Upper lobe of right lung (tissue), 1 donor: ENCODE measurements around the gene RBM15. TPM values are rescaled to one million over a fixed set of nuclear protein-coding genes. Genes with fewer than 3 reads are reported as not detected.

ENCODE experiments used
- ATAC-seq: fragments of 200-7000 bp; cut with Tn5 transposase; one replicate; pipeline ENCODE4 v1.9.1; 2020; ENCODE audit warnings: mild to moderate bottlenecking, moderate library complexity
- DNase-seq: peaks from one replicate; pipeline ENCODE4 v3.0.0-alpha.2; 2020
- H3K27ac ChIP-seq: fragments of 200-600 bp; one replicate; pipeline ENCODE4 v1.8.0; 2022
- H3K27me3 ChIP-seq: fragments of 200-600 bp; one replicate; pipeline ENCODE4 v1.8.0; 2022; ENCODE audit warnings: mild to moderate bottlenecking
- H3K36me3 ChIP-seq: fragments of 200-600 bp; one replicate; pipeline ENCODE4 v1.8.0; 2022
- H3K4me1 ChIP-seq: fragments of 200-600 bp; one replicate; pipeline ENCODE4 v1.8.0; 2022
- H3K4me3 ChIP-seq: fragments of 200-600 bp; one replicate; pipeline ENCODE4 v1.8.0; 2022; ENCODE audit warnings: mild to moderate bottlenecking
- H3K9me3 ChIP-seq: fragments of 200-600 bp; one replicate; pipeline ENCODE4 v1.8.0; 2022
- intact Hi-C: fragments of 100-400 bp; cut with DNase I; formaldehyde crosslinking; loops from one replicate; pipeline ENCODE4 v1.11.0; 2022
- total RNA-seq: library from RNA; stranded (reverse); fragmentation: NEBNext Ultra II Directional; extraction: Animal tissue kit (Norgen Biotek cat#: 25700); gene quantifications from one replicate; pipeline ENCODE4 v1.2.1, GENCODE V29; 2021
- TF ChIP-seq, protein P1 (sequence below): fragments of 200-600 bp; IDR thresholded peaks from one replicate; pipeline ENCODE4 v1.8.0; 2022; ENCODE audit warnings: antibody characterized with exemption
- donor health status: DM: no; HTN: yes; CAD: no; lungs with severe emphysema.

RBM15 gene
- total RNA-seq, 1 donor from 2014 or later, result 22.1 TPM

DNA sequence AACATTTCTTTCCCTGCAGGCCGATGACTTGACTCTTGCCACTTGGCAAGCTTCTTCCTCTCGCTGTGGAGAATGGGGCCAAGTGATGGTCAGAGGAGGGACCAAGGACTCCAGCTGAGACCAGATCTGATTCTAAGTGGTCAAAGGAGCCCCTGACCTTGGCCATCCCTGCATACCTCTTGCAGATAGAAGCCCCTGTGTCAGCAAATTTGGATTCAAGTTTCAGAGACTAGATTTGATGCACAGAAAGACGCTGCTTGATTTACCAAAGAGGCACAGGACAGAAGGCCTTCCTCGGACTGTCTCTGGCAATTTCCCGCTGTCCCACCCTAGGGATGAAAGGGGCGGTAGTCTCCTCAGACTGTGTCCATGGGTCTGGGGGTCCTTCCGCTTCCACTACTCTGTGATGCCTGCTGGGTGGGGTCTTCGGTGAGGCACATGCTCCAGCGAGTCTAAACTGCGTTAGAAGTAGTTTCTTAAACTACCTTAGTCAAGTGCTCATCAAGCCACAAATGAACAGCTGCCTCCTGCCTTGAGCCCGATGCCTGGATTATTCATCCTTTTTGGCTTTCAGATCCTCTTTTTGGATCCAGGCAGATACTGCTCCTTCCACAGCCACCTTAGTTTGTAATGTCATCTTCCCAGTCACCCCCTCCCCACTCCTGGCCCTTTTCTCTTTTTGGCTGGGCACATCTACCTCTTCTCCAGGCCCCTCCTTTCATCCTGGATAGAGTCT is 31.8 kb upstream of the RBM15 start:
- Histone ChIP-seq H3K36me3 (no peaks in the 10 kb centered on the region), H3K4me1 (peaks cover 5% of the 10 kb centered on the region), H3K27me3 (no peaks in the 10 kb centered on the region), H3K4me3 (no peak overlapping the region), H3K27ac (no peak overlapping the region), H3K9me3 (no peaks in the 10 kb centered on the region)
- intact Hi-C loops, result no loop called here
- ATAC-seq, result no peak
- DNase-seq, result no peak
- TF ChIP-seq, protein P1, sequence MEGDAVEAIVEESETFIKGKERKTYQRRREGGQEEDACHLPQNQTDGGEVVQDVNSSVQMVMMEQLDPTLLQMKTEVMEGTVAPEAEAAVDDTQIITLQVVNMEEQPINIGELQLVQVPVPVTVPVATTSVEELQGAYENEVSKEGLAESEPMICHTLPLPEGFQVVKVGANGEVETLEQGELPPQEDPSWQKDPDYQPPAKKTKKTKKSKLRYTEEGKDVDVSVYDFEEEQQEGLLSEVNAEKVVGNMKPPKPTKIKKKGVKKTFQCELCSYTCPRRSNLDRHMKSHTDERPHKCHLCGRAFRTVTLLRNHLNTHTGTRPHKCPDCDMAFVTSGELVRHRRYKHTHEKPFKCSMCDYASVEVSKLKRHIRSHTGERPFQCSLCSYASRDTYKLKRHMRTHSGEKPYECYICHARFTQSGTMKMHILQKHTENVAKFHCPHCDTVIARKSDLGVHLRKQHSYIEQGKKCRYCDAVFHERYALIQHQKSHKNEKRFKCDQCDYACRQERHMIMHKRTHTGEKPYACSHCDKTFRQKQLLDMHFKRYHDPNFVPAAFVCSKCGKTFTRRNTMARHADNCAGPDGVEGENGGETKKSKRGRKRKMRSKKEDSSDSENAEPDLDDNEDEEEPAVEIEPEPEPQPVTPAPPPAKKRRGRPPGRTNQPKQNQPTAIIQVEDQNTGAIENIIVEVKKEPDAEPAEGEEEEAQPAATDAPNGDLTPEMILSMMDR, result no peak

DNA sequence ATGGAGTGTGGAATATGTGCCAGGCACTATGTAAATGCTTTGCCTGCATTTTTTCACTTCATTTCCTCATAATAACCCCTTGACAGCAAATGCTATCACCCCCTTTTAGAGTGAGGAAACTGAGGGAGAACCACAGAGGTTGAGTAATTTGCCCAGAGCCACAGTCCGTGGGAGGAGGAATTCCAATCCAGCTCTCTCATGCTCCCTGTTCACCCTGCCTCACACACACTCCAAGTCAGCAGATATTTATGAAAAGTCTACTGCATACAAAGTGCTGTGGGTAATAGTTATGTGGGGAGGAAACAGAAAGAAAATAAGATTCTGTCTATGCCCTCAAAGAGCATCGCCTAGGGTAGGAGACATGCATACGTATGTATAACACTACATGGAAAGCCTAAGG is 30.9 kb upstream of the RBM15 start:
- Histone ChIP-seq H3K4me1 (peaks cover 6% of the 10 kb centered on the region), H3K27me3 (no peaks in the 10 kb centered on the region), H3K36me3 (no peaks in the 10 kb centered on the region), H3K4me3 (no peak overlapping the region), H3K27ac (no peak overlapping the region), H3K9me3 (no peaks in the 10 kb centered on the region)
- DNase-seq (no peak), ATAC-seq (no peak)
- TF ChIP-seq, protein P1, result no peak
- intact Hi-C loops, result no loop called here

DNA sequence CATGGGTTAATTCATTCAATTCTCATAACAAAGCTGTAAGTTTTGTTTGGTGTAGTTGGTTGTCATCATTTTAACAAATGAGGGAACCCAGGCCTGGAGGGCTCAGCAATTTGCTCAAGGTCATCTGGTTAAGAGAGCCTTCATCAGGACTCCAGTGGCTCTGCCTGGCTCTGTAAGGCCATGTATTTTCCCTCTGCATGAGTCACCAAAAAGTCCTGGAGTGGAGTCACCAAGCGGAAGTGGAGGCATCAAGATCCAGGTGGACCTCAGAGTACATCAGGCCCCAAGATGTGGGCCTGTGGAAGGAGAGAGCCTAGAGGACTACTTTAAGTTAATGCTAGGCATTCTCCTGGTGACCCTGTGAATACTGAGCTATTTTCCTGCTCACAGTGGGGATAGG is 30.0 kb upstream of the RBM15 start:
- no peaks in the 10 kb centered on the region for H3K9me3 ChIP-seq
- DNase-seq (no peak), ATAC-seq (no peak)
- no peaks in the 10 kb centered on the region for H3K36me3 ChIP-seq
- peaks cover 6% of the 10 kb centered on the region for H3K4me1 ChIP-seq
- TF ChIP-seq, protein P1, result no peak
- H3K27me3 ChIP-seq, result no peaks in the 10 kb centered on the region
- no peak overlapping the region for H3K27ac ChIP-seq
- no peak overlapping the region for H3K4me3 ChIP-seq
- intact Hi-C loops, result no loop called here

- no peak overlapping the region for H3K4me3 ChIP-seq
- H3K27me3 ChIP-seq, result no peaks in the 10 kb centered on the region
- H3K4me1 ChIP-seq, result peaks cover 6% of the 10 kb centered on the region
- ATAC-seq (no peak), DNase-seq (no peak)
- no peak overlapping the region for H3K27ac ChIP-seq
- H3K9me3 ChIP-seq, result no peaks in the 10 kb centered on the region
- TF ChIP-seq, protein P1, result no peak
- no peaks in the 10 kb centered on the region for H3K36me3 ChIP-seq
- intact Hi-C loops, result no loop called here
Observed at GRCh38 chr1:110309767-110310166, 29.4 kb upstream of the RBM15 start.

DNA sequence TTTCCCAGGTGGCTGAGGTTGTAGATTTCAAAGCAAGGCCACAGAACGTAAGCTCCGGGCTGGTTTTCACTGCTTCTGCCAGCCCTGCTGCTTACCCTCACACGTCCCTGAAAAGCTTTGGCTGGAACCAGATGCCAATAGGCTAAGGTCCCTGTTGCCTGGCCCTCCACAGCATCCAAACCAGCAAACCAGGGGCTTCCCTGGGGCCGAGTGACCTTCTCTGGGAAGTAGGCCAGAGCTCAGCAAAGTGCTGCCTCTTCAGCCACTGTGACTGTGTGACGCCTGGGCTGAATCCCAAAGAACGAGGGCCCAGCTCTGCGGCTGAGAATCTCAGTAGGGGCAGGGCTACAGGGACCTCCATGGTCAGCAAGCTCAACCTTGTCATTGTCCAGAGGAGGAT is 28.9 kb upstream of the RBM15 start:
- Histone ChIP-seq H3K27me3 (no peaks in the 10 kb centered on the region), H3K36me3 (no peaks in the 10 kb centered on the region), H3K4me1 (peaks cover 6% of the 10 kb centered on the region), H3K27ac (no peak overlapping the region), H3K4me3 (no peak overlapping the region), H3K9me3 (no peaks in the 10 kb centered on the region)
- intact Hi-C loops, result no loop called here
- TF ChIP-seq, protein P1, result no peak
- DNase-seq (no peak), ATAC-seq (no peak)
